Neuronal stem cell (in vitro differentiated cells): ENCODE data around the gene FAM234B.

Experiments used
- DNase-seq: peaks from one replicate; pipeline ENCODE4 v3.0.0-alpha.2; 2013; ENCODE audit warnings: low spot score
- H2AFZ ChIP-seq: one replicate; pipeline ENCODE4 v1.6.1; 2013; ENCODE audit warnings: mild to moderate bottlenecking, low read length, inconsistent platforms
- H2AK5ac ChIP-seq: 2 replicates; pipeline ENCODE4 v1.6.1; 2013; ENCODE audit warnings: low read depth, mild to moderate bottlenecking, inconsistent platforms, low read length, moderate library complexity, mixed read lengths
- H2BK120ac ChIP-seq: 2 replicates; pipeline ENCODE4 v1.6.1; 2013; ENCODE audit warnings: low read depth, mild to moderate bottlenecking, inconsistent platforms, low read length, moderate library complexity, mixed read lengths
- H2BK12ac ChIP-seq: one replicate; pipeline ENCODE4 v1.6.1; 2013; ENCODE audit warnings: low read length, inconsistent platforms
- H2BK15ac ChIP-seq: 2 replicates; pipeline ENCODE4 v1.6.1; 2013; ENCODE audit warnings: mild to moderate bottlenecking, low read length, inconsistent platforms, mixed read lengths
- H2BK5ac ChIP-seq: one replicate; pipeline ENCODE4 v1.6.1; 2013; ENCODE audit warnings: inconsistent platforms, mild to moderate bottlenecking, low read length, moderate library complexity
- H3K14ac ChIP-seq: one replicate; pipeline ENCODE4 v1.6.1; 2013; ENCODE audit warnings: low read length, inconsistent platforms
- H3K18ac ChIP-seq: 2 replicates; pipeline ENCODE4 v1.6.1; 2013; ENCODE audit warnings: low read length, inconsistent platforms
- H3K23ac ChIP-seq: 2 replicates; pipeline ENCODE4 v1.6.1; 2013; ENCODE audit warnings: low read depth, mild to moderate bottlenecking, mixed read lengths, low read length, inconsistent platforms; ENCODE audit not compliant: poor library complexity
- H3K27ac ChIP-seq: replicated peaks from 3 replicates; pipeline ENCODE4 v1.5.1; 2013; ENCODE audit warnings: low read length, inconsistent platforms
- H3K27me3 ChIP-seq, 3 experiments: 2 replicates each; pipeline ENCODE4 v1.6.1; 2013; ENCODE audit warnings: low read length in 3 of 3, mild to moderate bottlenecking in 2 of 3, inconsistent platforms in 1 of 3, low read depth in 1 of 3, mixed read lengths in 1 of 3, moderate library complexity in 1 of 3; ENCODE audit not compliant: control insufficient read depth in 3 of 3, insufficient read depth in 3 of 3
- H3K36me3 ChIP-seq, 2 donors: replicated peaks in 1 of 2; 2 replicates each; pipeline ENCODE4 v1.6.1; 2013; ENCODE audit warnings: low read length in 2 of 2; ENCODE audit not compliant: control insufficient read depth in 2 of 2, insufficient read depth in 2 of 2
- H3K4ac ChIP-seq: 2 replicates; pipeline ENCODE4 v1.6.1; 2013; ENCODE audit warnings: inconsistent platforms, mild to moderate bottlenecking, low read length, moderate library complexity
- H3K4me1 ChIP-seq, 2 donors: 1 replicate in 1 of 2; 2 replicates in 1 of 2; pipeline ENCODE4 v1.6.1; 2013; ENCODE audit warnings: low read length in 2 of 2, low read depth in 1 of 2; ENCODE audit not compliant: control insufficient read depth in 2 of 2, insufficient read depth in 1 of 2
- H3K4me2 ChIP-seq: one replicate; pipeline ENCODE4 v1.6.1; 2013; ENCODE audit warnings: mild to moderate bottlenecking, low read length, inconsistent platforms; ENCODE audit not compliant: insufficient read depth, poor library complexity, severe bottlenecking
- H3K4me3 ChIP-seq, 2 donors: 2 replicates each; pipeline ENCODE4 v1.5.1; 2013; ENCODE audit warnings: low read length in 2 of 2, mild to moderate bottlenecking in 2 of 2, inconsistent platforms in 1 of 2, moderate library complexity in 1 of 2
- H3K79me1 ChIP-seq: one replicate; pipeline ENCODE4 v1.6.1; 2013; ENCODE audit warnings: low read depth, mild to moderate bottlenecking, inconsistent platforms, low read length, moderate library complexity
- H3K9ac ChIP-seq: one replicate; pipeline ENCODE4 v1.6.1; 2013; ENCODE audit warnings: mild to moderate bottlenecking, low read depth, low read length, inconsistent platforms; ENCODE audit not compliant: poor library complexity
- H3K9me3 ChIP-seq, 2 donors: replicated peaks in 1 of 2; 2 replicates each; pipeline versions ENCODE3 to v1.6.1; 2013; ENCODE audit warnings: low read length in 2 of 2, mild to moderate bottlenecking in 2 of 2, inconsistent platforms in 1 of 2, low read depth in 1 of 2, mixed read lengths in 1 of 2, moderate library complexity in 1 of 2; ENCODE audit not compliant: control insufficient read depth in 2 of 2, insufficient read depth in 1 of 2
- H4K8ac ChIP-seq: one replicate; pipeline ENCODE4 v1.6.1; 2013; ENCODE audit warnings: low read depth, mild to moderate bottlenecking, inconsistent platforms, low read length, moderate library complexity
- H4K91ac ChIP-seq: one replicate; pipeline ENCODE4 v1.6.1; 2013; ENCODE audit warnings: low read length, low read depth, mild to moderate bottlenecking, inconsistent platforms; ENCODE audit not compliant: poor library complexity
- whole genome bisulfite sequencing, 2 donors: extraction: QIAGEN DNeasy Blood & Tissue Kit; methylation state at CpG; one replicate each; pipeline ENCODE4 v1.1.7; 2013; ENCODE audit warnings: missing lambda C conversion rate in 2 of 2, mixed read lengths in 1 of 2; ENCODE audit not compliant: insufficient read length in 2 of 2, insufficient replicate concordance in 1 of 2; ENCODE audit errors: extremely low coverage in 2 of 2; 5-methylcytosine and 5-hydroxymethylcytosine counted together

Gene FAM234B

DNA sequence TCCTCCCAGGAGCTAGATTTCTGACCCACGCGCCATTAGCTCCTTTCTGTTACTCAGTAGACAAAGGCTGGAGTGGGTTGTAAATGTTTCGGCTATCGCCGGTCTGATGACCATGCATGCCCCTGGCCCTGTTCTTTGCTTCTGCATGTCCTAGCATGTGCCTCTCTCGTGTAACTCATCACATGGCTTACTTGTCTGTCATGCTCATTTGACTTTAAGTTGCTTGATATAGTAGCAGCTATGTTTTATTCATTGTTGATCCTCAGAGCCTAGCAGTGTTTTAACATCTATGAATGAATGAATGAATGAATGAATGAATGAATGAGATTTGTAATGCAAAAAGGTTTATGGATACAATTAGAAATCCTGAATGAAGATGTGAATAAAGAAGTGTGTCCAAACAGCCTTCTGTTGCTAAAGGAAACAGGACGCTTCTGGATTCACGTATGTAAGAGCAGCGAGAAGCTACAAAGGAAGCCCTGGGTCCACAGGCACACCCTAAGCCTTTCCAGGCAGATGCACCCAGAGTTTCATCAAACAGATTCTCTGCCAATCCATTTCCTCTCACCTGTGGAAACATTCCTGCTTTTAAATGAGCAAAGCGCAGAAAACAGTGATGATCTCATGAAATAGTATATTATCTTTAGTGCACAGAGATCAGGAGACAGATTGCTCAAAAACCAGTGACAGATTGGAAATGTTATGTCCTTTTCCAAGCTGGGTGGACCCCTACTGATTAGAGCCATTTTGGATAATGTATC lies 55.8 kb downstream of the FAM234B start:
- H3K9ac ChIP-seq = no peak overlapping the region
- H3K79me1 ChIP-seq = no peaks in the 10 kb centered on the region

GRCh38 chr12:13100605-13100881 lies 56.4 kb downstream of the FAM234B start:
- H3K79me1 ChIP-seq = no peaks in the 10 kb centered on the region
- peak overlapping the region; percentile 99 for H2AFZ ChIP-seq
- no peak overlapping the region for H3K9ac ChIP-seq
- H3K18ac ChIP-seq = peak overlapping the region; percentile 1
- no peak overlapping the region for H4K8ac ChIP-seq
- no peak overlapping the region for H3K4ac ChIP-seq
- no peak overlapping the region for H2BK120ac ChIP-seq
- H3K9me3 ChIP-seq = no peaks in the 10 kb centered on the region
- no peak overlapping the region for H2BK5ac ChIP-seq
- peak overlapping the region; percentile 47 to 66 for H3K4me3 ChIP-seq
- no peak overlapping the region for H2BK15ac ChIP-seq
- no peak overlapping the region for H3K14ac ChIP-seq
- H3K27me3 ChIP-seq = no peaks in the 10 kb centered on the region
- H3K4me2 ChIP-seq = no peak overlapping the region
- H3K36me3 ChIP-seq = no peaks in the 10 kb centered on the region
- H3K27ac ChIP-seq = peak overlapping the region; percentile 22
- H3K23ac ChIP-seq = no peak overlapping the region
- no peak overlapping the region for H2AK5ac ChIP-seq
- WGBS, 2 donors = no CpG with 5 or more reads among the region's 6 CpGs
- H3K4me1 ChIP-seq = peaks cover 27 to 32% of the 10 kb centered on the region in 2 donors
- no peak overlapping the region for H2BK12ac ChIP-seq
- H4K91ac ChIP-seq = no peak overlapping the region
- no peak for DNase-seq

More for the DNA sequence above, 55.8 kb downstream of the FAM234B start:
- peak overlapping the region; percentile 60 for H3K18ac ChIP-seq
- H3K4me1 ChIP-seq = peaks cover 27 to 32% of the 10 kb centered on the region in 2 donors
- DNase-seq = no peak
- no peak overlapping the region for H2BK120ac ChIP-seq
- H2AFZ ChIP-seq = peak overlapping the region; percentile 99
- no peaks in the 10 kb centered on the region for H3K27me3 ChIP-seq
- H3K4me3 ChIP-seq = peak overlapping the region in 1 of 2 donors; percentile 47
- H2AK5ac ChIP-seq = no peak overlapping the region
- no peak overlapping the region for H3K14ac ChIP-seq
- H3K4me2 ChIP-seq = no peak overlapping the region
- no peak overlapping the region for H3K23ac ChIP-seq
- H2BK5ac ChIP-seq = no peak overlapping the region
- peak overlapping the region; percentile 22 for H3K27ac ChIP-seq
- no peak overlapping the region for H3K4ac ChIP-seq
- H3K9me3 ChIP-seq = no peaks in the 10 kb centered on the region
- no peak overlapping the region for H2BK15ac ChIP-seq
- no peak overlapping the region for H2BK12ac ChIP-seq
- no peaks in the 10 kb centered on the region for H3K36me3 ChIP-seq
- no CpG with 5 or more reads among the region's 10 CpGs for WGBS, 2 donors
- peak overlapping the region; percentile 33 for H4K8ac ChIP-seq
- H4K91ac ChIP-seq = no peak overlapping the region

- H3K27ac ChIP-seq = peak overlapping the region; percentile 74
- peak overlapping the region; percentile 18 for H2AK5ac ChIP-seq
- H3K9me3 ChIP-seq = no peaks in the 10 kb centered on the region
These were observed 56.9 kb downstream of the FAM234B start for GRCh38 chr12:13100882-13101769.

More at GRCh38 chr12:13100882-13101769, 56.9 kb downstream of the FAM234B start:
- peak overlapping the region; percentile 98 for H3K18ac ChIP-seq
- peak overlapping the region; percentile 46 for H2BK12ac ChIP-seq
- no CpG with 5 or more reads among the region's 79 CpGs for WGBS, 2 donors
- no peak overlapping the region for H3K4ac ChIP-seq
- H3K4me1 ChIP-seq = peaks cover 27 to 32% of the 10 kb centered on the region in 2 donors
- peak overlapping the region; percentile 44 for H4K8ac ChIP-seq
- no peaks in the 10 kb centered on the region for H3K79me1 ChIP-seq
- H2BK5ac ChIP-seq = peak overlapping the region; percentile 78
- peak overlapping the region; percentile 66 for H2BK120ac ChIP-seq
- H2BK15ac ChIP-seq = peak overlapping the region; percentile 39
- peak overlapping the region; percentile 87 for H3K9ac ChIP-seq
- no peak overlapping the region for H3K14ac ChIP-seq
- H3K4me3 ChIP-seq = peak overlapping the region; percentile 47 to 80
- no peaks in the 10 kb centered on the region for H3K27me3 ChIP-seq
- peak overlapping the region; percentile 77 for H3K23ac ChIP-seq
- H3K36me3 ChIP-seq = no peaks in the 10 kb centered on the region
- H2AFZ ChIP-seq = peak overlapping the region; percentile 99
- peak overlapping the region; percentile 76 for H3K4me2 ChIP-seq
- peak overlapping the region; percentile 25 for H4K91ac ChIP-seq
- DNase-seq = peak; percentile 90
